Kidney epithelial cell (primary cell): ENCODE measurements around the gene PARM1. TPM values are rescaled to one million over a fixed set of nuclear protein-coding genes. Genes with fewer than 3 reads are reported as not detected.

Source experiments
- DNase-seq: peaks from one replicate; pipeline ENCODE4 v3.0.0-alpha.2; 2010; ENCODE audit warnings: low read depth
- H3K27me3 ChIP-seq: 2 replicates; pipeline ENCODE4 v1.6.0; 2011; ENCODE audit warnings: low read length; ENCODE audit not compliant: control insufficient read depth, insufficient read depth
- H3K36me3 ChIP-seq: 2 replicates; pipeline ENCODE4 v1.5.1; 2011; ENCODE audit warnings: low read length; ENCODE audit not compliant: control insufficient read depth, insufficient read depth
- H3K4me3 ChIP-seq: 2 replicates; pipeline ENCODE4 v1.5.1; 2011; ENCODE audit warnings: low read depth, mild to moderate bottlenecking, control low read depth, low read length
- CTCF ChIP-seq: IDR thresholded peaks from 2 replicates; pipeline ENCODE4 v1.5.1; 2011; ENCODE audit warnings: mild to moderate bottlenecking, moderate library complexity, low read length, control low read depth, inconsistent platforms; ENCODE audit not compliant: insufficient read depth, poor library complexity, severe bottlenecking
- total RNA-seq: library from RNA; depleted of rRNA; stranded (reverse); fragments of >200 nt; gene quantifications from 2 replicates; pipeline ENCODE4 v1.2.3, GENCODE V29; 2015

Gene PARM1
- total RNA-seq, 1 donor from 2014 or later: 3.0 TPM

- H3K27me3 ChIP-seq: no peaks in the 10 kb centered on the region
- TF ChIP-seq CTCF: no peak
- H3K4me3 ChIP-seq: no peak overlapping the region
- DNase-seq: no peak
- no peaks in the 10 kb centered on the region for H3K36me3 ChIP-seq
Observed at GRCh38 chr4:75046641-75047040, 113.7 kb downstream of the PARM1 start.

- Histone ChIP-seq H3K4me3 (no peak overlapping the region), H3K36me3 (no peaks in the 10 kb centered on the region), H3K27me3 (no peaks in the 10 kb centered on the region)
- TF ChIP-seq CTCF: peak; percentile 29
- no peak for DNase-seq
Observed at GRCh38 chr4:75048208-75048879, 115.4 kb downstream of the PARM1 start.

GRCh38 chr4:75051431-75051830, 118.5 kb downstream of the PARM1 start:
- no peak for TF ChIP-seq CTCF
- no peak for DNase-seq
- H3K36me3 ChIP-seq: no peaks in the 10 kb centered on the region
- no peaks in the 10 kb centered on the region for H3K27me3 ChIP-seq
- no peak overlapping the region for H3K4me3 ChIP-seq

GRCh38 chr4:75053352-75053751, 120.4 kb downstream of the PARM1 start:
- Histone ChIP-seq H3K27me3 (no peaks in the 10 kb centered on the region), H3K4me3 (no peak overlapping the region), H3K36me3 (no peaks in the 10 kb centered on the region)
- no peak for TF ChIP-seq CTCF
- no peak for DNase-seq

GRCh38 chr4:75054078-75054477, 121.2 kb downstream of the PARM1 start:
- no peak for TF ChIP-seq CTCF
- DNase-seq: no peak
- Histone ChIP-seq H3K36me3 (no peaks in the 10 kb centered on the region), H3K27me3 (no peaks in the 10 kb centered on the region), H3K4me3 (no peak overlapping the region)

- no peak overlapping the region for H3K4me3 ChIP-seq
- no peak for DNase-seq
- TF ChIP-seq CTCF: no peak
Observed at GRCh38 chr4:75056277-75056676, 123.4 kb downstream of the PARM1 start.

More at GRCh38 chr4:75056277-75056676, 123.4 kb downstream of the PARM1 start:
- Histone ChIP-seq H3K27me3 (no peaks in the 10 kb centered on the region), H3K36me3 (no peaks in the 10 kb centered on the region)
